ENCODE data around the gene PRKAR2B. TPM values are rescaled to one million over a fixed set of nuclear protein-coding genes. Genes with fewer than 3 reads are reported as not detected.

PRKAR2B gene
- total and polyA plus RNA-seq, 2 experiments from 2014 or later, result 0.81 to 3.2 TPM

DNA sequence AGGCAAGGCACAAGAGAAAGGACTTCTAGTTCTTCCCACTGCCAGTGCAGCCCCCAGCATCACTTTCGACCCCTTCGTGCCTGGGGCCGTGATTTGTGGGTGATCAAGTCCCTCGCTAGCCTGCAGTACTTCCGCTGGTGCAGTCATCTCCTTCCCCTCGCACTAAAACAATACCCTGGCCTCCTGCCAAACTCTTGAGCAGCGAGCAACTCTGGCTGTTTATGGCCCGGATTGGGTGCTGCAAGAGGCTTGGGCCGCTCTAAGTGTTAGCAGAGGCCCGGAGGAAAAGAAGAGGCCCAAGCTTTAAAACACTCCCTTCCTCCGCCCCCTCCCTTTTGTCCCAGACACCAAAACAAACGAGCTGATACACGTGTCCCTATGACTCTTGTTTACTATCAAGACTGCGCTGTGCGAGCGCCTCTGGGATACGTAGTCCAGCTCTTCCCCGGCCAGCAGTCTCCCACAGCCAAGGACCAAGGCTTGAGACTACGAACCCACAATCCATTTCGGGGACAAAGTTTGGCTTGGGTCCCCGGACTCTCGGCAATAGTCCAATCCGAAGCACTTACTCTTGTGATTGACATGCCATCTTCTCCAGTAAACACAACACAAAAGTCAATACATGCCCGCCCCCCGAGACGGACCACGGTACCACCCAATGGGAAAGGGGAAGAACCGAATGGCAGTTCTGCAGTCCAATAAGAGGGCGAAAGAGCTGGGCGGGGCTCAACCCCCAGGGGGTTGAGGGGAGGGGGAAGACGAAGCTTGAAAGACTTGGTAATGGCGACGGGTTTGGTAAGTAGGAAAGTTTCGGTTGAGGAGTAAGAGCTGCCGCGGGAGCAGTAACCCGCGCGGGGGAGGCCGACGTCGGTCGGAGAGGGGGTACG lies 124.0 kb downstream of the PRKAR2B start, which contains the start of gene HBP1:
TSS of gene HBP1 (plus strand) at position 771 of the 887 bp plus-strand sequence. CDS start 10,891 bp downstream, outside the sequence.
- Histone ChIP-seq H3K9ac (peak within 1 kb of the TSS; percentile 99), H3F3A (ENCODE audit: insufficient read depth) (peaks cover 26% of the 10 kb centered on the region), H3K4me2 (ENCODE audit: unreplicated experiment) (peak within 1 kb of the TSS; percentile 94), H3K27ac (peak within 1 kb of the TSS; percentile 100), H3K9me3 (ENCODE audit: low read depth) (no peaks in the 10 kb centered on the region), H3K4me1 (ENCODE audit: insufficient read depth) (peaks cover 22% of the 10 kb centered on the region), H3K79me2 (ENCODE audit: insufficient read depth) (peaks cover 35% of the 10 kb centered on the region), H3K36me3 (ENCODE audit: low read depth) (no peaks in the 10 kb centered on the region), H4K20me1 (ENCODE audit: insufficient read depth) (0 out of 2 replicates have a peak, but pooled peaks cover 9% of the 10 kb centered on the region), H2AFZ (peak within 1 kb of the TSS; percentile 94), H3K27me3 (replicated peaks; ENCODE audit: insufficient read depth) (no peaks in the 10 kb centered on the region), H3K9me2 (ENCODE audit: insufficient read depth) (no peaks in the 10 kb centered on the region), H3K4me3 (peak within 1 kb of the TSS; percentile 84)
- 1% methylated on average over 32 to 44 of the region's 44 CpGs for WGBS, 2 experiments (ENCODE audit: low coverage in 1 of 2, low lambda C conversion rate in 2 of 2, missing lambda C conversion rate in 2 of 2)
- in situ Hi-C loops (cut with MboI), result no loop called here
- TF ChIP-seq EZH2phosphoT487 (IDR thresholded peaks at IDR 0.05; ENCODE audit: insufficient read depth, low read depth) (no peak), EZH2 (IDR thresholded peaks at IDR 0.05; ENCODE audit: insufficient read depth, poor library complexity, severe bottlenecking) (no peak)
- peak; percentile 100 for DNase-seq

DNA sequence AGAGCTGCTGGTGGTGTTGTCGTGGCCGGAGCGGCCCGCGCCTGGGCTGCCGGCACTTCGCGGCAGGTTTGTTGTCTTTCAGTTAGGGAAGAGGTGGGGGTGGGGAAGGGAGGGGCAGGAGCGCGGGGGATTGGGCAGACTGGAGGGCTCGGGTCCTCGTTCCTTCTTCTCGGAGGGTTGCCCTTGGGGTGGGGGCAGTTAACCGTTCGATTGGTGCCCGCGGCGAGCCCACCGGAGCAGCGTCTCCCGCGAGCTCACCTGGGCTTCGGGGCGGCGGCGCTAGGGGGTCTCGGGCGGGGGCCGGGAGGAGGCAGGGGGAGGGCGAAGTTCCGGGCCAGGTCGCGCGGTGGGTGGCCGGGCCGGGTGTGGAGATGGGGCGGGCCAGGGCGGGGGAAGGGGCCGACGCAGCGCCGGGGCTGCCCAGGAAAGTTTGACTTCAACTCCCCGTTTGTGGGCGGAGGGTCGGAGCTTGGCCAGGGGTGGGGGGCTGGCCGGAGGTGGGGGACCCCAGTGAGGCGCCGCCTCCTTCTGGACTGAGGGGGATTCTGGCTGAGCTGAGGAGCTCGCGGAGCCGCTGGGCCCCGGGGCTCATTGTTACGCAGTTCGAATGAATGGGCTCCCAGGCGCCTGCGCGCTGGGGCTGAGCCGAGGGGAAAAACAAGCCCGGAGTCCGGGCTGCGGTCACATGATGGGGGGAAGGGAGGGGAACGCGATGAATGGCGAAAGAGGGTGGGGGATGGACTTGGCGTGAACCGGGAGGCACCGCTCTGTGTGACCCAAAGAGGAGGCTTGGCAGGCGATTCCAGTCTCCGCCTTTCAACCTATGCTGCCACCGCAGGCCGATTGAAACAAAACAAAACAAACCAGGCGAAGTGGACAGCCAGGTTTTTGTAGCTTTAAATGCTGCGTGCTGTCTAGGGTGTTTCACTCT lies 124.9 kb downstream of the PRKAR2B start:
- Histone ChIP-seq H3K4me3 (peak overlapping the region; percentile 84), H4K20me1 (ENCODE audit: insufficient read depth) (peaks cover 16% of the 10 kb centered on the region; the same call in 1 of the 2 replicates), H3K27ac (peak overlapping the region; percentile 95), H3K36me3 (ENCODE audit: low read depth) (no peaks in the 10 kb centered on the region), H2AFZ (peak overlapping the region; percentile 14), H3K79me2 (ENCODE audit: insufficient read depth) (peaks cover 44% of the 10 kb centered on the region), H3K4me1 (ENCODE audit: insufficient read depth) (peaks cover 22% of the 10 kb centered on the region), H3K4me2 (ENCODE audit: unreplicated experiment) (peak overlapping the region; percentile 94), H3K9ac (peak overlapping the region; percentile 98), H3K9me3 (ENCODE audit: low read depth) (no peaks in the 10 kb centered on the region), H3F3A (ENCODE audit: insufficient read depth) (peaks cover 26% of the 10 kb centered on the region), H3K27me3 (replicated peaks; ENCODE audit: insufficient read depth) (no peaks in the 10 kb centered on the region), H3K9me2 (ENCODE audit: insufficient read depth) (no peaks in the 10 kb centered on the region)
- TF ChIP-seq EZH2phosphoT487 (IDR thresholded peaks at IDR 0.05; ENCODE audit: insufficient read depth, low read depth) (no peak), EZH2 (IDR thresholded peaks at IDR 0.05; ENCODE audit: insufficient read depth, poor library complexity, severe bottlenecking) (no peak)
- in situ Hi-C loops (cut with MboI), result no loop called here
- DNase-seq, result peak; percentile 98
- WGBS, 2 experiments (ENCODE audit: low coverage in 1 of 2, low lambda C conversion rate in 2 of 2, missing lambda C conversion rate in 2 of 2), result 1% methylated on average over 31 to 45 of the region's 73 CpGs

DNA sequence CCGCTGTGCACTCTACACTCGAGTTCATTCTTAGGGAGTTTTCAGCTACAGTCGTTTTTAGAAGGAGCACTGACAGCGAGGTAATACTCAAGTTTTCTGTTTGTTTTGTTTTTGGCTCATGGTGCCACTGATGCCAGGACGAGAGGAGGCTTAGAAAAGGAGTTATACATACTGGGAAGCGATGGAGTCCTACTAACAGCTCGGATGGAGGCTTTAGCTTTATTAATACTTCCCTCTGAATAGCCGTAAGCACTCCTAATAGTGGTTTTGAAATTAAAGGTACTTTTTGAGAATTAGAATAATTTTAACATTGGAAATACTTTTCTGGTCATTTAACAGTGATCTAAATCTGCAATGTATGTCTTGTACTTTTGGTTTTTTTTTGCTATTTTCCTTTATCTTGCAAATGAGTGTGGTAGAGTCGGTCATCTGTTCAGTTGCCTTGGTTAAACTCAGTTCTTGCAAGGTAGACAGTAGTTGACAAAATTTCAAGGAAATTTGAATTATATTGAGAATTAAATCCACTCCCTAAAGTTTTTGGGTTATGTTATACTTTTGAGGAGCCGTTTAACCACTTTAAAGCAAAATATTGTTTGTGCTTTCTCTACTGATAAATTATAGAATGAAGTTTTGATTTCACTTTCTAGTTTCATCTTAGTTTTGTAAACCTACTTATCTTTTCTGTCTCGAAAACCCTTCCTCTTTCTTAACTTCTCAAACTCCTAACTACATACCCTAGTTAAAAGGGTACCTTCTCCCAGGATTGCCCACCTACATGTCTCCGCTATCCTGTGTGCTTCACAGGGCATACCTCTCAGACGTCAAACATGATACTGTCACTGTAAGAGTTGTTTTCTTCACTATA lies 125.8 kb downstream of the PRKAR2B start:
- H3K4me3 ChIP-seq, result peak overlapping the region; percentile 84
- peak; percentile 31 for DNase-seq
- H3K4me1 ChIP-seq (ENCODE audit: insufficient read depth), result peaks cover 22% of the 10 kb centered on the region
- H3K9me2 ChIP-seq (ENCODE audit: insufficient read depth), result no peaks in the 10 kb centered on the region
- H3K9me3 ChIP-seq (ENCODE audit: low read depth), result no peaks in the 10 kb centered on the region
- H3F3A ChIP-seq (ENCODE audit: insufficient read depth), result peaks cover 26% of the 10 kb centered on the region
- in situ Hi-C loops (cut with MboI), result no loop called here
- 9 to 10% methylated on average over 13 of the region's 13 CpGs for WGBS, 2 experiments (ENCODE audit: low coverage in 1 of 2, low lambda C conversion rate in 2 of 2, missing lambda C conversion rate in 2 of 2)
- H3K27me3 ChIP-seq (replicated peaks; ENCODE audit: insufficient read depth), result no peaks in the 10 kb centered on the region
- TF ChIP-seq EZH2phosphoT487 (IDR thresholded peaks at IDR 0.05; ENCODE audit: insufficient read depth, low read depth), result no peak
- no peak for TF ChIP-seq EZH2 (IDR thresholded peaks at IDR 0.05; ENCODE audit: insufficient read depth, poor library complexity, severe bottlenecking)
- peak overlapping the region; percentile 98 for H3K9ac ChIP-seq
- peaks cover 53% of the 10 kb centered on the region for H3K79me2 ChIP-seq (ENCODE audit: insufficient read depth)
- H3K27ac ChIP-seq, result peak overlapping the region; percentile 95
- peaks cover 16% of the 10 kb centered on the region; the same call in 1 of the 2 replicates for H4K20me1 ChIP-seq (ENCODE audit: insufficient read depth)
- H2AFZ ChIP-seq, result peak overlapping the region; percentile 14
- H3K36me3 ChIP-seq (ENCODE audit: low read depth), result no peaks in the 10 kb centered on the region
- peak overlapping the region; percentile 94 for H3K4me2 ChIP-seq (ENCODE audit: unreplicated experiment)

All from GM23248 (cell line).